Uterus (tissue), 2 donors: ENCODE results near the gene CSF3R.

Experiments used
- POLR2A ChIP-seq, 2 donors: fragments of 450-650 bp; IDR thresholded peaks; one replicate each; pipeline ENCODE4 v1.6.1; 2016; ENCODE audit warnings: antibody characterized with exemption in 2 of 2, mild to moderate bottlenecking in 1 of 2, moderate library complexity in 1 of 2
- TF ChIP-seq, protein P1 (sequence below), 4 experiments: fragments of 200-600 bp in 2 of 4; fragments of 450-650 bp in 2 of 4; sonication (generic) in 2 of 4; IDR thresholded peaks; one replicate each; pipeline ENCODE4 v1.5.1; 2016 to 2019; ENCODE audit warnings: antibody characterized with exemption in 4 of 4, mild to moderate bottlenecking in 2 of 4, moderate library complexity in 1 of 4

DNA sequence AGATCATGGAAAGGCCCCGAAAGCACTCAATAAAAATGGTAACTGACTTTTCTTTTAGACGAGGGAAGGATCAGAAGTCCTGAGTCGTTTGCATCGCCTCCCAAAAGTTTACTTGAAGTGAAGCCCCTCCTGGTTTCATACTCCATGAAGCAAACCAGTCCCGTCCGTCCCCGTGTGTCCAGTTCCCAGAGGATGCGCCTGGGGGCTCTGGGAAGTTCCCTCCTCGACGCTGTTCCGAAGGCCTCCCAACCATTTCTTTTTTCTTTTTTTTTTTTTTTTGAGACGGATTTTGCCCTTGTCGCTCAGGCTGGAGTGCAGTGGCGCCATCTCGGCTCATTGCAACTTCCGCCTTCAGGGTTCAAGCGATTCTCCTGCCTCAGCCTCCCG is 31.8 kb downstream of the CSF3R start:
- TF ChIP-seq, protein P1, sequence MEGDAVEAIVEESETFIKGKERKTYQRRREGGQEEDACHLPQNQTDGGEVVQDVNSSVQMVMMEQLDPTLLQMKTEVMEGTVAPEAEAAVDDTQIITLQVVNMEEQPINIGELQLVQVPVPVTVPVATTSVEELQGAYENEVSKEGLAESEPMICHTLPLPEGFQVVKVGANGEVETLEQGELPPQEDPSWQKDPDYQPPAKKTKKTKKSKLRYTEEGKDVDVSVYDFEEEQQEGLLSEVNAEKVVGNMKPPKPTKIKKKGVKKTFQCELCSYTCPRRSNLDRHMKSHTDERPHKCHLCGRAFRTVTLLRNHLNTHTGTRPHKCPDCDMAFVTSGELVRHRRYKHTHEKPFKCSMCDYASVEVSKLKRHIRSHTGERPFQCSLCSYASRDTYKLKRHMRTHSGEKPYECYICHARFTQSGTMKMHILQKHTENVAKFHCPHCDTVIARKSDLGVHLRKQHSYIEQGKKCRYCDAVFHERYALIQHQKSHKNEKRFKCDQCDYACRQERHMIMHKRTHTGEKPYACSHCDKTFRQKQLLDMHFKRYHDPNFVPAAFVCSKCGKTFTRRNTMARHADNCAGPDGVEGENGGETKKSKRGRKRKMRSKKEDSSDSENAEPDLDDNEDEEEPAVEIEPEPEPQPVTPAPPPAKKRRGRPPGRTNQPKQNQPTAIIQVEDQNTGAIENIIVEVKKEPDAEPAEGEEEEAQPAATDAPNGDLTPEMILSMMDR (IDR thresholded peaks at IDR 0.05): no peak
- no peak for TF ChIP-seq POLR2A (IDR thresholded peaks at IDR 0.05)
